ENCODE data around the gene PTPRG. TPM values are rescaled to one million over a fixed set of nuclear protein-coding genes. Genes with fewer than 3 reads are reported as not detected.

The PTPRG gene
- total and polyA plus RNA-seq, 10 of the 15 experiments (the other 5 are each of a cell fraction or from before 2014, with no cell fraction given), result 0.29 to 20.7 (median 1.4) TPM

- DNase-seq (ENCODE audit: low read depth, low spot score) (no peak), ATAC-seq (no peak), FAIRE-seq (no peak)
- Histone ChIP-seq H3K4me2 (ENCODE audit: control insufficient read depth, insufficient read depth) (no peak overlapping the region), H3K79me2 (ENCODE audit: control insufficient read depth, insufficient read depth, low read length) (no peaks in the 10 kb centered on the region), H3K4me1 (ENCODE audit: control insufficient read depth, insufficient read depth, low read length) (no peaks in the 10 kb centered on the region), H3K9ac (ENCODE audit: control insufficient read depth, insufficient read depth, low read length) (no peak overlapping the region), H3K36me3 (ENCODE audit: control insufficient read depth in 2 of 2, insufficient read depth in 2 of 2, low read length in 1 of 2) (no peaks in the 10 kb centered on the region), H3K27ac (ENCODE audit: control insufficient read depth, insufficient read depth) (no peak overlapping the region), H2AFZ (ENCODE audit: control insufficient read depth, low read depth, low read length) (no peak overlapping the region), H3K27me3 (replicated peaks in 1 of 2; ENCODE audit: control insufficient read depth in 2 of 2, insufficient read depth in 2 of 2, low read length in 1 of 2) (no peaks in the 10 kb centered on the region), H3K9me3 (replicated peaks; ENCODE audit: control insufficient read depth, insufficient read depth, low read length) (no peaks in the 10 kb centered on the region), H4K20me1 (ENCODE audit: control insufficient read depth, insufficient read depth) (no peaks in the 10 kb centered on the region; the same call in 1 of the 2 replicates), H3K4me3 (no peak overlapping the region)
- ChIA-PET SMC1A (ENCODE audit: uncharacterized antibody, unreplicated experiment) (interaction anchor here (0.6 to 1.4 kb wide), 9 partner anchors 8 to 283 kb away, joined by 3 to 4 read pairs (median 3); no protein-coding TSS in a partner anchor), POLR2A (no interaction called here), CTCF (interaction anchor here (0.9 to 2.2 kb wide), 6 partner anchors 10 to 286 kb away, joined by 3 to 9 read pairs (median 4); no protein-coding TSS in a partner anchor), RAD21 (ENCODE audit: unreplicated experiment) (interaction anchor here (2.9 kb wide), 1 partner anchor 43 kb away, joined by 10 read pairs; no protein-coding TSS in a partner anchor)
- intact Hi-C loops (cut with micrococcal nuclease; ENCODE audit: unreplicated experiment), result no loop called here
- 20% methylated on average over 4 of the region's 4 CpGs for WGBS (ENCODE audit: insufficient coverage, insufficient replicate concordance, low lambda C conversion rate, missing lambda C conversion rate)
- no TSS peak for BruUV-seq (replicated peaks)
- in situ Hi-C loops (cut with MboI), result no loop called here
- TF ChIP-seq POLR2AphosphoS5 (IDR thresholded peaks at IDR 0.05; ENCODE audit: low read length), result no peak
- no peak for TF ChIP-seq ZZZ3 (IDR thresholded peaks at IDR 0.05; ENCODE audit: control insufficient read depth, insufficient read length, low read depth)
- no peak for TF ChIP-seq IRF3 (IDR thresholded peaks at IDR 0.05)
- no peak for TF ChIP-seq FOXM1 (IDR thresholded peaks at IDR 0.05; ENCODE audit: low read depth, low read length)
- TF ChIP-seq SREBF2 (IDR thresholded peaks at IDR 0.05; ENCODE audit: low read length), result no peak
- no peak for TF ChIP-seq BRCA1 (IDR thresholded peaks at IDR 0.05; ENCODE audit: low read depth, low read length)
- TF ChIP-seq RFX5 (IDR thresholded peaks at IDR 0.05; ENCODE audit: low read depth, low read length), result no peak
- no peak for TF ChIP-seq E4F1 (IDR thresholded peaks at IDR 0.05; ENCODE audit: borderline replicate concordance, partially characterized antibody)
- no peak for TF ChIP-seq RELB (IDR thresholded peaks at IDR 0.05; ENCODE audit: low read depth)
- TF ChIP-seq LARP7 (IDR thresholded peaks at IDR 0.05), result no peak
- no peak for TF ChIP-seq CBFB (IDR thresholded peaks at IDR 0.05; ENCODE audit: low read depth)
- TF ChIP-seq NRF1 (conservative IDR thresholded peaks at IDR 0.05; ENCODE audit: low read depth, low read length), result no peak
Measured at GRCh38 chr3:62144482-62144881, 583.1 kb downstream of the PTPRG start.
